Epithelial cell of proximal tubule (primary cell): ENCODE measurements around the gene GAK. TPM values are rescaled to one million over a fixed set of nuclear protein-coding genes. Genes with fewer than 3 reads are reported as not detected.
A peak's percentile ranks its signal among the peaks of the same experiment; 100 is the strongest.

Experiments
- DNase-seq: peaks from one replicate; pipeline ENCODE4 v3.0.0-alpha.2; 2011; ENCODE audit warnings: low read depth
- H3K4me3 ChIP-seq: 2 replicates; pipeline ENCODE4 v1.5.1; 2011; ENCODE audit warnings: low read depth, mild to moderate bottlenecking, low read length
- CTCF ChIP-seq: conservative IDR thresholded peaks from 2 replicates; pipeline ENCODE4 v1.5.1; 2012; ENCODE audit warnings: low read depth, mild to moderate bottlenecking, low read length
- total RNA-seq: library from RNA; depleted of rRNA; stranded (reverse); fragments of >200 nt; gene quantifications from 2 replicates; pipeline ENCODE4 v1.2.3, GENCODE V29; 2015

GAK gene
- total RNA-seq, 1 donor from 2014 or later = 123 TPM

GRCh38 chr4:884896-885295 lies 47.2 kb downstream of the GAK start:
- H3K4me3 ChIP-seq = no peak overlapping the region
- TF ChIP-seq CTCF = no peak
- no peak for DNase-seq

DNA sequence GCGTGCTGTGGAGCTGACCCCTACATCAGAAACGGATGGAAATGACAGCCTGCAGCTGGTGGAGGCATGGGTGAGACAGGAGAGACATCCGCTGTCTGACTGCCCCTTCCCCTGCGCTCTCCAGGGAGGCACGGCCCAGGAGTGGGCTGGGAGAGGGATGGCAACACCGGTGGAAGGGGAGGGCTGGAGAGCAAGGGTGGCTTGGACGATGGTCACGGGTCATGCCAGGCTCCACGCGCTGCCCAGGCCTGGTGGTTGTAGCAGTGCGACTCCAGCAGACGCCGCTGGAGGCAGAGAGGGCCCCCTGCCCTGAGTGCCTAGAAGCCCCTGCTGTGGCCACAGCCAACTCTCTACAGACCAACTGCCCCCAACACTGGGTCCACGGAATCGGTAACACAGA lies 47.9 kb downstream of the GAK start:
- DNase-seq = no peak
- no peak for TF ChIP-seq CTCF
- H3K4me3 ChIP-seq = no peak overlapping the region

DNA sequence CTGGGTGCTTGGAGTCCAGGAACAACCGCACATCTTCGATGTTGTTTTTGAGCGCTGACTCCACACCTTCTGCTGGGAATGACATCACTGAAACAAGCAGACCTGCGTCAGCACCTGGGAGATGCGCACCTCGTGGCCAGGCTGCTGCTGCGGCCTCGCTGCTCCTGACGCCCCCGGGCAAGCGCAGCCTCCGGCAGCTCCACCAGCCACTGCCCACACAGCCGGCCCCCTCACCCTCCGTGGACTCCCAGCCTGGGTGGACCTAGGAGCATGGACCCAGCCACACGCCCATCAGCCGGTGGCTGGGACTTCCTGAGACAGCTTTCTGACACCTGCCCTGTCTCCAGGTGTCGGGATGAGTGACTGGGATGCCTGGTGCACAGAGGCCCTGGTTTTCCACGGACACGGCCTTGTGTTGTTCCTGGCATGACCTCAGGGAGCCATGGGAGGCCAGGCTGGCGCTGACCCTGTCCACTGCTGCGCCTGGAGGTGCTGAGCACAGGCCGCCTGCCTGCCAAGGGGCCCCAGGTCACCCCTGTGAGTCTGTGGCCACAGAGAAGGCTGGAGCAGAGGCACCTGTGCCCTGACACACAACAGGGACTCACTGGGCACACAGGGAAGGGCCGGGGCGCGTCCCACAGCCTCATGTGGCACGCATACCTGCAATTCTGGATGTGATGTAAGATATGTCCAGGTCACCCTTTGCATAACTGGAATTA lies 48.6 kb downstream of the GAK start:
- H3K4me3 ChIP-seq = no peak overlapping the region
- no peak for DNase-seq
- no peak for TF ChIP-seq CTCF

GRCh38 chr4:882646-883045 lies 49.5 kb downstream of the GAK start:
- DNase-seq = no peak
- TF ChIP-seq CTCF = no peak

DNA sequence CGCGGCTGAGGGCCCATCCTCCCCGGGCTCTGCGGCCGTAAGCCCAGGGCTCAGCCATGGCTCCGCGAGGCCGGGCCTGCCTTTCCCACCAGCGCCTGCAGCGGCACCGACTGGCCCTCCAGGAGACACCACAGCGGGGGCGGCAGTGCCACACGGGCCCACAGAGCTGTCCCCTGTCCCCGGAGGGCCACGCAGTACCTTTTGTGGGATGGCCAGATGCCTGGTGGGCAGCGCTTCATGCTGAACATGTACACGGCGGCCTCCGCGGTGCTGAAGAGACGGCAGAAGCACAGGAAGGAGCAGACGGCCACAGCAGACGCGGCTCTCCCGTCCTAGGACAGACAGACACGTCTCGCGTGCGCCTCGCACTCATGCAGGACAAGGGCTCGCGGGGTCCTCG lies 50.4 kb downstream of the GAK start:
- H3K4me3 ChIP-seq = no peak overlapping the region
- no peak for TF ChIP-seq CTCF
- DNase-seq = no peak

More at GRCh38 chr4:882646-883045, 49.5 kb downstream of the GAK start:
- H3K4me3 ChIP-seq = no peak overlapping the region

DNA sequence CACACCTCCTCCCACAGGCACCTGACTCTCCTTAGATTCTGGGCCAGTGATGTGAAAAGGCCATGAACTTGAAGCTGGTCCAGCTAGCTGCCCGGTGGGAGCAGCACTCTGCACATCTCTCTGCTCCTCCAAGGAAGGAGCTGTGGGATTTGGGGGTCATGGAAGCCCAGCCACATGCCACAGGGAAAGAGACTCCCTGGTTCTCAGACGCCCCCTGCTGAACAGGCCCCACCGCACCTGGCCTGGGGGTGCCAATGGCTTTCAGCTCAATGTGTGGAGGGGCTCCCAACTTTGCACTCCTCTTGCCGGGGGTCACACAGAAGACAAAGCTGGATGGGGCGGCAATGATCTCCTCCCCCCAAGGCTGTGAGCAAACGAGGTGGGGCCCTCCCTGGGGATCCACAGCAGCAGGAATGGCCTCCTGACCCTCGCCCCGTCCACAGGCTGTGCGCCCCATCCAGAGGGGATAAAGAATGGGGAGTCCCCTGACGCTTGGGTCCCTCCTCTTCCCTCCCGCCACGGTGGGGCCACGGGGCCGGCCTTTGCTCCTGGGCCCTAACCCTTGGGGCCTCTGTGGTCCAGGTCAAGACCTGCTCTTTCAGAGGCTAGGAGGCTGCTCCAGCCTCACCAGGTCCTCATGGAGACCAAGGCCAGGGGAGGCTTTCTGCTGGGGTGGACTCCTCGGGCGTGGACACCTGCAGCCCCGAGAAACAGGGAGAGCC lies 51.3 kb downstream of the GAK start:
- no peak overlapping the region for H3K4me3 ChIP-seq
- TF ChIP-seq CTCF = no peak
- no peak for DNase-seq

GRCh38 chr4:879729-880077 lies 52.4 kb downstream of the GAK start:
- no peak for TF ChIP-seq CTCF
- peak; percentile 59 for DNase-seq
- H3K4me3 ChIP-seq = no peak overlapping the region
